Breast epithelium (tissue), 4 donors: Measurements from ENCODE around the gene CAMK4. TPM values are rescaled to one million over a fixed set of nuclear protein-coding genes. Genes with fewer than 3 reads are reported as not detected.

Experiments used
- DNase-seq, 2 donors: peaks; one replicate each; pipeline ENCODE4 v3.0.0-alpha.2; 2019; ENCODE audit warnings: low spot score in 2 of 2
- H3K27ac ChIP-seq, 2 donors: fragments of 200-600 bp; sonication (generic) in 1 of 2; one replicate each; pipeline ENCODE4 v1.5.1; 2016 to 2019; ENCODE audit warnings: mild to moderate bottlenecking in 1 of 2
- H3K27me3 ChIP-seq, 2 donors: fragments of 200-600 bp; sonication (generic) in 1 of 2; one replicate each; pipeline versions ENCODE4 v1.5.1 to v1.6.0; 2017 to 2019; ENCODE audit warnings: control low read depth in 1 of 2, mild to moderate bottlenecking in 1 of 2
- H3K36me3 ChIP-seq: fragments of 200-600 bp; one replicate; pipeline ENCODE4 v1.5.1; 2019
- H3K4me1 ChIP-seq, 2 donors: fragments of 200-600 bp; sonication (generic); one replicate each; pipeline ENCODE4 v1.5.1; 2016 to 2019; ENCODE audit warnings: control low read depth in 1 of 2
- H3K4me3 ChIP-seq, 3 donors: fragments of 200-600 bp; sonication (generic); 1 replicate in 2 of 3; 2 replicates in 1 of 3; pipeline ENCODE4 v1.5.1; 2016 to 2019; ENCODE audit warnings: mild to moderate bottlenecking in 3 of 3, moderate library complexity in 2 of 3
- H3K9me3 ChIP-seq, 2 donors: fragments of 200-600 bp; sonication (generic) in 1 of 2; one replicate each; pipeline ENCODE4 v1.5.1; 2016 to 2019; ENCODE audit warnings: control low read depth in 1 of 2
- CTCF ChIP-seq, 3 donors: fragments of 450-650 bp; IDR thresholded peaks; one replicate each; pipeline ENCODE4 v1.5.1; 2016 to 2017; ENCODE audit warnings: antibody characterized with exemption in 3 of 3, mild to moderate bottlenecking in 3 of 3, moderate library complexity in 3 of 3
- POLR2A ChIP-seq: fragments of 450-650 bp; IDR thresholded peaks from one replicate; pipeline ENCODE4 v1.6.1; 2016; ENCODE audit warnings: antibody characterized with exemption, mild to moderate bottlenecking, moderate library complexity
- POLR2AphosphoS5 ChIP-seq, 3 donors: sonication (generic); formaldehyde crosslinking; IDR thresholded peaks; one replicate each; pipeline ENCODE4 v1.6.1; 2017; ENCODE audit warnings: antibody characterized with exemption in 3 of 3
- intact Hi-C: fragments of 100-400 bp; cut with DNase I; formaldehyde crosslinking; loops from one replicate; pipeline ENCODE4 v1.15.1; 2023; ENCODE audit warnings: low total_unique reads
- total RNA-seq, 3 donors: library from RNA; depleted of rRNA; stranded (reverse); fragments of >200 nt; gene quantifications; one replicate each; pipeline ENCODE4 v1.1.0, GENCODE V29; 2016

The CAMK4 gene
- total RNA-seq, 3 donors from 2014 or later, result 0.98 to 1.5 (median 1.4) TPM

GRCh38 chr5:111486055-111486454 is 261.9 kb downstream of the CAMK4 start:
- TF ChIP-seq POLR2AphosphoS5 (IDR thresholded peaks at IDR 0.05) (no peak), CTCF (IDR thresholded peaks at IDR 0.05) (no peak), POLR2A (no peak)
- Histone ChIP-seq H3K36me3 (no peaks in the 10 kb centered on the region), H3K4me1 (no peaks in the 10 kb centered on the region), H3K27me3 (no peaks in the 10 kb centered on the region), H3K4me3 (no peak overlapping the region), H3K27ac (no peak overlapping the region), H3K9me3 (no peaks in the 10 kb centered on the region)
- DNase-seq, result no peak
- intact Hi-C loops, result no loop called here

GRCh38 chr5:111486926-111487325 is 262.7 kb downstream of the CAMK4 start:
- H3K27me3 ChIP-seq, result no peaks in the 10 kb centered on the region
- no peak for DNase-seq
- no peak for TF ChIP-seq POLR2A
- no peak for TF ChIP-seq POLR2AphosphoS5 (IDR thresholded peaks at IDR 0.05)
- TF ChIP-seq CTCF (IDR thresholded peaks at IDR 0.05), result no peak
- H3K27ac ChIP-seq, result no peak overlapping the region
- no peaks in the 10 kb centered on the region for H3K9me3 ChIP-seq
- intact Hi-C loops, result no loop called here
- no peaks in the 10 kb centered on the region for H3K36me3 ChIP-seq
- no peaks in the 10 kb centered on the region for H3K4me1 ChIP-seq
- no peak overlapping the region for H3K4me3 ChIP-seq

DNA sequence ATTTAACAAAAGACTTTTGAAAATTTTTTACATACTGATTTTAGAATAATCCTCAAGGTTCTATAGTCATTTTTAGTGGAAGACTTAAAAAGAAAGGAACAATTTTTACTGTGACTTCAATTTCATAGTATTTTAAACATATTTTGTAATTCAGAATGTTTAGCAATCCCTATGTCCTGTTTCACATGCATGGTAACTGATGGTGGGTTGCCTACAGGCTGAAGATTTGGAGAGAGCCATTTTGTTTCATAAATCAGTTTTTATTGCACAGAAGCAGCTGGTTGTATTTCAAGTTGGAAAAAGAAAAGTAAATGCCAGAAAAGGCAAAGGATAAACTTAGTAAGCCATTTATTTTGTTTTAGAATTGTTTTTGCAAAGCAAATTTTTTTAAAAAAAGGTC is 264.2 kb downstream of the CAMK4 start:
- H3K27me3 ChIP-seq, result no peaks in the 10 kb centered on the region
- H3K4me1 ChIP-seq, result no peaks in the 10 kb centered on the region
- H3K36me3 ChIP-seq, result no peaks in the 10 kb centered on the region
- intact Hi-C loops, result no loop called here
- TF ChIP-seq POLR2AphosphoS5 (IDR thresholded peaks at IDR 0.05), result no peak
- no peak for TF ChIP-seq CTCF (IDR thresholded peaks at IDR 0.05)
- no peak for TF ChIP-seq POLR2A
- no peak overlapping the region for H3K27ac ChIP-seq
- no peak overlapping the region for H3K4me3 ChIP-seq
- no peaks in the 10 kb centered on the region for H3K9me3 ChIP-seq
- no peak for DNase-seq

DNA sequence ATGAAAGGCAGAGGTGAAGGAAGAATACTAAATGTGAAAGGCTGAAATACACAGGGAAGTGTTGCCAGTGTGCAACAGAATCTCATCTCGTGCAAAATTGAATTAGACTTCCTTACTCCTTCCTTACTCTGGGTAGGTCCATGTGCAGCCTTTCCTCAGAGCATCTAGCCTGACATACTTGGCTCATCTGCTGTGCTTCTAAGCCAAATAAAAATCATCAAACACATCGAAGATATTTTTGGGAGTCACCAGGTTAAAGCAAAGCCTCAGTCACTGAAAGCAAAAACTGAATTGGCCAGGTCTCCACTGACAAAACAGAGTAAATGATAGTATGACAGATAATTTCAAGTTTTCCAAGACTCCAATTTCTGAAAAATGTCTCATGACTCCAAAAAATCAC is 268.8 kb downstream of the CAMK4 start:
- intact Hi-C loops, result no loop called here
- Histone ChIP-seq H3K4me1 (no peaks in the 10 kb centered on the region), H3K27me3 (no peaks in the 10 kb centered on the region), H3K9me3 (no peaks in the 10 kb centered on the region), H3K4me3 (no peak overlapping the region), H3K36me3 (no peaks in the 10 kb centered on the region), H3K27ac (no peak overlapping the region)
- TF ChIP-seq CTCF (IDR thresholded peaks at IDR 0.05) (no peak), POLR2AphosphoS5 (IDR thresholded peaks at IDR 0.05) (no peak), POLR2A (no peak)
- no peak for DNase-seq

- DNase-seq, result no peak
- TF ChIP-seq POLR2A, result no peak
- TF ChIP-seq POLR2AphosphoS5 (IDR thresholded peaks at IDR 0.05), result no peak
- intact Hi-C loops, result no loop called here
- no peaks in the 10 kb centered on the region for H3K27me3 ChIP-seq
- H3K27ac ChIP-seq, result no peak overlapping the region
- H3K36me3 ChIP-seq, result no peaks in the 10 kb centered on the region
- no peak overlapping the region for H3K4me3 ChIP-seq
- H3K9me3 ChIP-seq, result no peaks in the 10 kb centered on the region
- no peaks in the 10 kb centered on the region for H3K4me1 ChIP-seq
These were observed 270.3 kb downstream of the CAMK4 start for GRCh38 chr5:111494355-111494999.
